Right atrium auricular region (tissue), 2 donors: ENCODE measurements around the gene EEF2K. TPM values are rescaled to one million over a fixed set of nuclear protein-coding genes. Genes with fewer than 3 reads are reported as not detected.

Experiments used
- DNase-seq: peaks from one replicate; pipeline ENCODE4 v3.0.0-alpha.2; 2019; ENCODE audit warnings: low spot score
- H3K27ac ChIP-seq, 2 donors: fragments of 200-600 bp; sonication (generic); 1 replicate in 1 of 2; 2 replicates in 1 of 2; pipeline ENCODE4 v1.5.1; 2016 to 2019
- H3K27me3 ChIP-seq, 2 donors: fragments of 200-600 bp; sonication (generic); one replicate each; pipeline versions ENCODE4 v1.5.1 to v1.6.0; 2017 to 2019
- H3K36me3 ChIP-seq: fragments of 200-600 bp; sonication (generic); one replicate; pipeline ENCODE4 v1.5.1; 2016
- H3K4me1 ChIP-seq, 2 donors: fragments of 200-600 bp; sonication (generic); one replicate each; pipeline versions ENCODE4 v1.5.1 to v1.6.0; 2017 to 2019
- H3K4me3 ChIP-seq, 2 donors: fragments of 200-600 bp; sonication (generic); 1 replicate in 1 of 2; 2 replicates in 1 of 2; pipeline ENCODE4 v1.5.1; 2017 to 2019; ENCODE audit warnings: mild to moderate bottlenecking in 1 of 2, moderate library complexity in 1 of 2
- H3K9me3 ChIP-seq, 2 donors: fragments of 200-600 bp; sonication (generic); one replicate each; pipeline ENCODE4 v1.5.1; 2019
- total RNA-seq, 2 donors: library from RNA; depleted of rRNA; stranded (reverse); fragments of >200 nt; gene quantifications; one replicate each; pipeline ENCODE4 v1.1.0, GENCODE V29; 2016
- TF ChIP-seq, protein P1 (sequence below), 2 donors: fragments of 200-600 bp; sonication (generic); IDR thresholded peaks; one replicate each; pipeline ENCODE4 v1.5.1; 2019; ENCODE audit warnings: antibody characterized with exemption in 2 of 2

The EEF2K gene
- total RNA-seq, 2 donors from 2014 or later: 12.9 to 18.9 TPM

DNA sequence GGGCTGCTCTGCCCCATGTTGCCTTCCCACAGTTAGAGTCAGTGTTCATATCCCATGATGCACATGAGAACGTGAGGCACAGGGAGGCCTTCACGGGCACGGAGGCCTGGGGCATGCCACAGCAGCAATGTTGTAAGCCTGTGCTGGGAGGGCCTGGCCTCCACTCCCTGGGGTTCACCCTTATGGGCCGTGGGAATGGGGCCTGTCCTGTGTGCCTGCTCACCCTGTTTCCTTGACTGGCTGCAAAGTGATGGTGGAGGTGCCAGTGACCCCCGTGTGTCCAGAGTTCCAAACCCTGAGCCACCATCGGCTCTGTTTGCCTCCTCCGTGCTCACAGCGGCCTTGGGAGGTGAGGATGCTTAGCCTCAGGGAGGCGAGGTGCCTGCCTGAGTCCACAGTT lies 100.7 kb downstream of the EEF2K start:
- DNase-seq: no peak
- Histone ChIP-seq H3K36me3 (peaks cover 86% of the 10 kb centered on the region), H3K27ac (no peak overlapping the region), H3K9me3 (no peaks in the 10 kb centered on the region), H3K27me3 (no peaks in the 10 kb centered on the region), H3K4me3 (no peak overlapping the region), H3K4me1 (no peaks in the 10 kb centered on the region)
- TF ChIP-seq, protein P1, sequence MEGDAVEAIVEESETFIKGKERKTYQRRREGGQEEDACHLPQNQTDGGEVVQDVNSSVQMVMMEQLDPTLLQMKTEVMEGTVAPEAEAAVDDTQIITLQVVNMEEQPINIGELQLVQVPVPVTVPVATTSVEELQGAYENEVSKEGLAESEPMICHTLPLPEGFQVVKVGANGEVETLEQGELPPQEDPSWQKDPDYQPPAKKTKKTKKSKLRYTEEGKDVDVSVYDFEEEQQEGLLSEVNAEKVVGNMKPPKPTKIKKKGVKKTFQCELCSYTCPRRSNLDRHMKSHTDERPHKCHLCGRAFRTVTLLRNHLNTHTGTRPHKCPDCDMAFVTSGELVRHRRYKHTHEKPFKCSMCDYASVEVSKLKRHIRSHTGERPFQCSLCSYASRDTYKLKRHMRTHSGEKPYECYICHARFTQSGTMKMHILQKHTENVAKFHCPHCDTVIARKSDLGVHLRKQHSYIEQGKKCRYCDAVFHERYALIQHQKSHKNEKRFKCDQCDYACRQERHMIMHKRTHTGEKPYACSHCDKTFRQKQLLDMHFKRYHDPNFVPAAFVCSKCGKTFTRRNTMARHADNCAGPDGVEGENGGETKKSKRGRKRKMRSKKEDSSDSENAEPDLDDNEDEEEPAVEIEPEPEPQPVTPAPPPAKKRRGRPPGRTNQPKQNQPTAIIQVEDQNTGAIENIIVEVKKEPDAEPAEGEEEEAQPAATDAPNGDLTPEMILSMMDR (IDR thresholded peaks at IDR 0.05): no peak

DNA sequence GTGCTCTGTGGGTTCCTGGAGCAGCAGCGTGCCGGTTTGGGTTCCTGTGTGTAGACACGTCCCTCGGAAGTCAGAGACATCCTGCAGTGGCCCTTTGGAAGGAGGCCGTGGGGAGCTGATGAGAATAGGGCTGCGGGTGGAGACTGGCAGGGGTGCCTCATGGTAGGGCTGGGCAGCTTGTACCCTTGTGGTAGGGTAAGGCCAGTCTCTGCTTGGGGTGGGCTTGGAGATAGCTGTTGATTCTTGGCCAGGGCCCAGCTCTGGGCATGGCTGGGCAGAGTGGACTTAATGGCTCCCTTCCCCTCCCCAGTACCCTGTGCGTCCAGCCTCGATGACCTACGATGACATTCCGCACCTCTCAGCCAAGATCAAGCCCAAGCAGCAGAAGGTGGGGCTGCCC lies 101.8 kb downstream of the EEF2K start:
- no peak overlapping the region for H3K27ac ChIP-seq
- TF ChIP-seq, protein P1 (IDR thresholded peaks at IDR 0.05): no peak
- no peak for DNase-seq
- H3K4me1 ChIP-seq: no peaks in the 10 kb centered on the region
- peaks cover 88% of the 10 kb centered on the region for H3K36me3 ChIP-seq
- H3K9me3 ChIP-seq: no peaks in the 10 kb centered on the region
- H3K27me3 ChIP-seq: no peaks in the 10 kb centered on the region
- no peak overlapping the region for H3K4me3 ChIP-seq

GRCh38 chr16:22308824-22309520 lies 102.9 kb downstream of the EEF2K start:
- TF ChIP-seq, protein P1 (IDR thresholded peaks at IDR 0.05): no peak
- no peaks in the 10 kb centered on the region for H3K27me3 ChIP-seq
- H3K9me3 ChIP-seq: no peaks in the 10 kb centered on the region
- H3K27ac ChIP-seq: no peak overlapping the region
- H3K4me1 ChIP-seq: no peaks in the 10 kb centered on the region
- H3K4me3 ChIP-seq: no peak overlapping the region
- peaks cover 91% of the 10 kb centered on the region for H3K36me3 ChIP-seq
- DNase-seq: no peak

GRCh38 chr16:22311520-22311919 lies 105.4 kb downstream of the EEF2K start:
- H3K4me3 ChIP-seq: no peak overlapping the region
- H3K4me1 ChIP-seq: no peaks in the 10 kb centered on the region
- no peak overlapping the region for H3K27ac ChIP-seq
- TF ChIP-seq, protein P1 (IDR thresholded peaks at IDR 0.05): no peak
- no peaks in the 10 kb centered on the region for H3K27me3 ChIP-seq
- peaks cover 91% of the 10 kb centered on the region for H3K36me3 ChIP-seq
- no peaks in the 10 kb centered on the region for H3K9me3 ChIP-seq
- no peak for DNase-seq

GRCh38 chr16:22312897-22313781 lies 107.1 kb downstream of the EEF2K start:
- H3K4me3 ChIP-seq: no peak overlapping the region
- no peak overlapping the region for H3K27ac ChIP-seq
- no peak for DNase-seq
- H3K27me3 ChIP-seq: no peaks in the 10 kb centered on the region
- peaks cover 91% of the 10 kb centered on the region for H3K36me3 ChIP-seq
- TF ChIP-seq, protein P1 (IDR thresholded peaks at IDR 0.05): no peak
- H3K4me1 ChIP-seq: no peaks in the 10 kb centered on the region
- H3K9me3 ChIP-seq: no peaks in the 10 kb centered on the region
